C4-2B (cell line): ENCODE results near the gene ZNF771.

Source experiments
- ZFX ChIP-seq: fragments of 450-650 bp; IDR thresholded peaks from 2 replicates; pipeline ENCODE4 v1.6.1; 2017
- TF ChIP-seq, protein P1 (sequence below): fragments of 450-650 bp; conservative IDR thresholded peaks from 2 replicates; pipeline ENCODE4 v1.5.1; 2017; ENCODE audit warnings: mild to moderate bottlenecking

DNA sequence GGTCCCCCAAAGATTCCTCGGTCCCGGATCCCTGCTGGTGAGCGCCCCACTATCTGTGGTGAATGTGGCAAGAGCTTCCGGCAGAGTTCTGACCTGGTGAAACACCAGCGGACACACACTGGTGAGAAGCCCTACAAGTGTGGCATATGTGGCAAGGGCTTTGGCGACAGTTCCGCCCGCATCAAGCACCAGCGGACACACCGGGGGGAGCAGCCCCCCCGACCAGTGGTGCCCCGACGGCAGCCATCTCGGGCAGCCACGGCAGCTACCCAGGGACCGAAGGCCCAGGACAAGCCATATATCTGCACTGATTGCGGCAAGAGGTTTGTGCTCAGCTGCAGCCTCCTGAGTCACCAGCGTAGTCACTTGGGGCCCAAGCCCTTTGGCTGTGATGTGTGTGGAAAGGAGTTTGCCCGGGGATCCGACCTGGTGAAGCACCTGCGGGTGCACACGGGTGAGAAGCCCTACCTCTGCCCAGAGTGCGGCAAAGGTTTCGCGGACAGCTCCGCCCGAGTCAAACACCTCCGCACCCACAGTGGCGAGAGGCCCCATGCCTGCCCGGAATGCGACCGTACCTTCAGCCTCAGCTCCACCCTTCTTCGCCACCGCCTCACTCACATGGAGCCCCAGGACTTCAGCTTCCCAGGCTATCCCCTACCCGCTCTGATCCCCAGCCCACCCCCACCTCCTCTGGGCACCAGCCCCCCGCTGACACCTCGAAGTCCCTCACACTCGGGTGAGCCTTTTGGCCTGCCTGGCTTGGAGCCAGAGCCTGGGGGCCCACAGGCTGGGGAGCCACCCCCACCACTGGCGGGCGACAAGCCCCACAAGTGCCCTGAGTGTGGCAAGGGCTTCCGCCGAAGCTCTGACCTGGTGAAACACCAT is 9.4 kb upstream of the ZNF771 start:
- TF ChIP-seq, protein P1, sequence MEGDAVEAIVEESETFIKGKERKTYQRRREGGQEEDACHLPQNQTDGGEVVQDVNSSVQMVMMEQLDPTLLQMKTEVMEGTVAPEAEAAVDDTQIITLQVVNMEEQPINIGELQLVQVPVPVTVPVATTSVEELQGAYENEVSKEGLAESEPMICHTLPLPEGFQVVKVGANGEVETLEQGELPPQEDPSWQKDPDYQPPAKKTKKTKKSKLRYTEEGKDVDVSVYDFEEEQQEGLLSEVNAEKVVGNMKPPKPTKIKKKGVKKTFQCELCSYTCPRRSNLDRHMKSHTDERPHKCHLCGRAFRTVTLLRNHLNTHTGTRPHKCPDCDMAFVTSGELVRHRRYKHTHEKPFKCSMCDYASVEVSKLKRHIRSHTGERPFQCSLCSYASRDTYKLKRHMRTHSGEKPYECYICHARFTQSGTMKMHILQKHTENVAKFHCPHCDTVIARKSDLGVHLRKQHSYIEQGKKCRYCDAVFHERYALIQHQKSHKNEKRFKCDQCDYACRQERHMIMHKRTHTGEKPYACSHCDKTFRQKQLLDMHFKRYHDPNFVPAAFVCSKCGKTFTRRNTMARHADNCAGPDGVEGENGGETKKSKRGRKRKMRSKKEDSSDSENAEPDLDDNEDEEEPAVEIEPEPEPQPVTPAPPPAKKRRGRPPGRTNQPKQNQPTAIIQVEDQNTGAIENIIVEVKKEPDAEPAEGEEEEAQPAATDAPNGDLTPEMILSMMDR = no peak
- no peak for TF ChIP-seq ZFX
